Vagina (tissue), 2 donors: Measurements from ENCODE around the gene CFAP69.

Experiments
- POLR2A ChIP-seq, 2 donors: fragments of 450-650 bp; IDR thresholded peaks; one replicate each; pipeline ENCODE4 v1.6.1; 2017; ENCODE audit warnings: antibody characterized with exemption in 2 of 2, mild to moderate bottlenecking in 2 of 2, moderate library complexity in 2 of 2
- POLR2AphosphoS5 ChIP-seq, 2 donors: sonication (generic); formaldehyde crosslinking; IDR thresholded peaks; one replicate each; pipeline ENCODE4 v1.9.0; 2017; ENCODE audit warnings: antibody characterized with exemption in 2 of 2, mild to moderate bottlenecking in 2 of 2, low read depth in 1 of 2; ENCODE audit not compliant: insufficient read depth in 1 of 2
- TF ChIP-seq, protein P1 (sequence below), 3 experiments: fragments of 450-650 bp in 2 of 3; fragments of 200-600 bp in 1 of 3; sonication (generic) in 1 of 3; IDR thresholded peaks; one replicate each; pipeline ENCODE4 v1.5.1; 2017 to 2019; ENCODE audit warnings: antibody characterized with exemption in 3 of 3, mild to moderate bottlenecking in 2 of 3, moderate library complexity in 2 of 3

DNA sequence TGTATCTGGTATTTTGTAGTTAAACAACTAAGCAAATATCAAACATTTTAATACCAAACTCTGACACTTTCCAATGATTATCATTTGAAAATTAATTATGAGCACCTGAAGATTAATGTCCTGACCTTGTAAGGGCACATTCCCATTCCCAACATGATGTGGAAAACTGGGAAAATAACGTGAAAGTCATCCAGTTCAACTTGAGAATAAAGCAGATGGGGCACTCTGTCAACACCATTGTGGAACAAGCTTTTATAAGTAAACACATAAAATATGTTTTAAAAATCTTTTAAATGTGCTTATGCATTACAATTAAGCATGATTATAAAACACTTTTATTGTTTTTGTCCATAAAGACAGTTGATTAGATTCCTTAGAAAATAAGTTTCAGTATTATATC, 19.4 kb upstream of the CFAP69 start:
- TF ChIP-seq, protein P1, sequence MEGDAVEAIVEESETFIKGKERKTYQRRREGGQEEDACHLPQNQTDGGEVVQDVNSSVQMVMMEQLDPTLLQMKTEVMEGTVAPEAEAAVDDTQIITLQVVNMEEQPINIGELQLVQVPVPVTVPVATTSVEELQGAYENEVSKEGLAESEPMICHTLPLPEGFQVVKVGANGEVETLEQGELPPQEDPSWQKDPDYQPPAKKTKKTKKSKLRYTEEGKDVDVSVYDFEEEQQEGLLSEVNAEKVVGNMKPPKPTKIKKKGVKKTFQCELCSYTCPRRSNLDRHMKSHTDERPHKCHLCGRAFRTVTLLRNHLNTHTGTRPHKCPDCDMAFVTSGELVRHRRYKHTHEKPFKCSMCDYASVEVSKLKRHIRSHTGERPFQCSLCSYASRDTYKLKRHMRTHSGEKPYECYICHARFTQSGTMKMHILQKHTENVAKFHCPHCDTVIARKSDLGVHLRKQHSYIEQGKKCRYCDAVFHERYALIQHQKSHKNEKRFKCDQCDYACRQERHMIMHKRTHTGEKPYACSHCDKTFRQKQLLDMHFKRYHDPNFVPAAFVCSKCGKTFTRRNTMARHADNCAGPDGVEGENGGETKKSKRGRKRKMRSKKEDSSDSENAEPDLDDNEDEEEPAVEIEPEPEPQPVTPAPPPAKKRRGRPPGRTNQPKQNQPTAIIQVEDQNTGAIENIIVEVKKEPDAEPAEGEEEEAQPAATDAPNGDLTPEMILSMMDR (IDR thresholded peaks at IDR 0.05) = no peak
- no peak for TF ChIP-seq POLR2AphosphoS5 (IDR thresholded peaks at IDR 0.05; ENCODE audit: insufficient read depth in 1 of 2, low read depth in 1 of 2)
- no peak for TF ChIP-seq POLR2A (IDR thresholded peaks at IDR 0.05)
